Caki2 (cell line): Measurements from ENCODE around the gene TSPAN18. TPM values are rescaled to one million over a fixed set of nuclear protein-coding genes. Genes with fewer than 3 reads are reported as not detected.

Source experiments
- DNase-seq: peaks from one replicate; pipeline ENCODE4 v3.0.0-alpha.2; 2015; ENCODE audit warnings: low read depth
- in situ Hi-C: cut with HindIII; loops from 2 replicates; pipeline ENCODE4 v1.10.0; 2016; ENCODE audit warnings: low sequenced_read_pairs, low pct_unique_long_range_greater_than_20kb, mixed read lengths
- total RNA-seq: library from RNA; depleted of rRNA; stranded (reverse); fragments of >200 nt; shearing (Covaris generic); gene quantifications from 2 replicates; pipeline ENCODE4 v1.2.3, GENCODE V29; 2014; ENCODE audit warnings: low replicate concordance

Gene TSPAN18
- total RNA-seq, 1 experiment from 2014 or later, result not detected

DNA sequence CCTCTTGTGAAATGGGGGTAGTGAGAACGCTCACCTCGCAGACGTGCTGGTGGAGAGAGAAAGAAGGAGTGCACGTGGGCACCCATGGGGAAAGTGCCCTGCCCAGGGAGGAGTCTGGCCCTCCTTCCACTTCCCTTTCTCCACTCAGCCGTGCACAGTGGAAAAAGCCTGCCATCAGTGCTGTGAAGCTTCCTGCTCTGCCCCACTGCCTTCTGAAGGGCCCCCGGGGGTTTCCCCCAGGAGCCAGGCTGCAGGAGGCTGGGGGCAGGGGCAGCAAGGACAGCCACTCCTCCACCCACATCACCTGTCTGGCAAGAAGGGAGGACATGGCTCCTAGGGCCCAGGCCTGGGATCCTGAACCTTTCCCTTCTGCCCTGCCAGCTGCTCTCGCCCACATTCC, 216.4 kb downstream of the TSPAN18 start:
- DNase-seq, result peak; percentile 67
- in situ Hi-C loops, result loop anchor here (25.0 kb wide), 1 partner anchor 169 kb away; no protein-coding TSS in a partner anchor

DNA sequence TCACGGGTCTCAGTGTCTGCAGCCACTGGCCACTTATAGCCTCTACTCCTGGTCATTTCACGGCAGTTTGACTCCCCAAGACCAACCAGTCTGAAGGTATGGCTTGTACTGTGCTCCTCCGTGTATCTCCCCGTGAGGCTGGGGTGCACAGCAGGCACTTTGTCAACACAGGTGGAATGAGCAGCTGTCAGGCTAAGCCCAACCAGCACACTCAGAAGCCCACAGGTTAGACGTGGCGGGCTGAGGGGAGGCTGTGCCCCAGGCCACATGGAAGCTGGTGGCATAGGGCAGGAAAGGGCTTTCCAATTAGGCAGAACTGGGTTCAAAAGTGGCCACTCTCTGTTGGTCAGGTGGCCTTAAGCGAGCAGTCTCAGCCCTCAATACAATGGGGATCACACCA, 216.9 kb downstream of the TSPAN18 start:
- no peak for DNase-seq
- in situ Hi-C loops, result loop anchor here (25.0 kb wide), 1 partner anchor 169 kb away; no protein-coding TSS in a partner anchor

DNA sequence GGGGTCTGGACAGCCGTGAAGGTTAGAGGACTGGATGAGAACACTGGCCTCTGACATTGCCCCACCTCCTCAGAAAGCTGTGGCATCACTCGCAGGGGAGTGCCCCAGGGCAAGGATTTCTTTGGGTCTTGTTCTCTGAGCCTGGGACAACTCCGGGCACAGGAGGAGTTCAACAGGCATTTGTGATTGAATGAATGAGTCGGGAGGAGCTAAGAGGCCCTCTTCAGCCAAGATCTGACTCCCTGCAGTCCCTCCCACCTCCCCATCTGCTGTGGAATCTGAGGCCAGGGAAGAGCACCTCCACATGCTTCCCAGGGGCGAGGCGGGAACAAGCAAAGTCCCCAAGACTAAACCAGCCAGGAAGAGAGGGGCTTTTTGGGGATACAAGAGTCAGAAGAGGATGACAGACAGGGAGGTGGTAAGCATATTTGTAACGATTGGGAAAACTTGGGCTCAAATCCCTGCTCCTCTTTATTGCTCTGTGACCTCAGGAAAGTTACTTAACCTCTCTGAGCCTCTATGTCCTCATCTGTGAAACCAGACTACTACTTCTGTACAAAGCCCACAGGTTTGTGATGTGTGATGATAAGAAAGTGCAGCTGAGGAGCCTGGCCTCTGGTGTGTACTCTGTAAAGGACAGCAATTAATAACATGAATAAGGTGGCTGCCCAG, 217.6 kb downstream of the TSPAN18 start:
- in situ Hi-C loops, result loop anchor here (25.0 kb wide), 1 partner anchor 168 kb away; no protein-coding TSS in a partner anchor
- no peak for DNase-seq

DNA sequence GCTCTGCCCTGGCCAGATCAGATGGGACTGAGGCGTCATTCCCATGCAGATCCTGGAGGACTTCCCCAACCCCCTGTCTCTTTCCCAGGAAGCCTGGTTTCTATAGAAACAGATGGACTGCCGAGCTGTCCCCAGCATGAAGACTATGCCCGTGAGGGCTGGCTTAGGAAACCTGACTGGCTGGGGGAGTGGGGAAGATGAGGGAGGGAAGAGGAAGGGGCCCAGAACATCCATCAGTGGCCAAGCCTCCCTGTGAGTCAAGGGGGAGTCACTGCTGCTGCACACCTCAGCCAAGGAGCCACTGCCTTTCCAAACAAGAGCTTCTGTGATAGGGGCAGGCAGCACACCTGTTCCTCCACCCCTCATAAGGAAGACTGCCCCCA, 218.1 kb downstream of the TSPAN18 start:
- in situ Hi-C loops, result loop anchor here (25.0 kb wide), 1 partner anchor 167 kb away; no protein-coding TSS in a partner anchor
- DNase-seq, result no peak

DNA sequence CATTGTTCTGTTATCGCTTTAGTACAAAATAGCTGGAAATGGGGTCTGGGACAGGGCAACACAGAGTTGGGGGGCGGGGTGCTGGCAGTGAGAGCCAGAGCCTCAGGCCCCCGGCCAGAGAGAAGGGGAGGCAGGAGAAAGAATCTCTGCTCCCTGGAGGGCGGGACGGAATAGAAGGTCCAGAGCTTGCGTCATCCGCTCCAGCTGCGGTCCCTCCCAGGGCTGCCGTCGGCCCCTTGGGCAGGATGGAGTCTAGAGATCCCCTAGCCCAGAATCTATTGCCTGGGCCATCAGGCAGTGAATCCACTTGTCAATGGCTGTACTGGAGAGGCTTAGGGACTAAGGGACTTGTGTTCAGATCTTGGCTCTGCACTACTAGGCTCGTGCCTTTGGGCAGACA, 218.9 kb downstream of the TSPAN18 start:
- no peak for DNase-seq
- in situ Hi-C loops, result loop anchor here (25.0 kb wide), 1 partner anchor 167 kb away; no protein-coding TSS in a partner anchor

DNA sequence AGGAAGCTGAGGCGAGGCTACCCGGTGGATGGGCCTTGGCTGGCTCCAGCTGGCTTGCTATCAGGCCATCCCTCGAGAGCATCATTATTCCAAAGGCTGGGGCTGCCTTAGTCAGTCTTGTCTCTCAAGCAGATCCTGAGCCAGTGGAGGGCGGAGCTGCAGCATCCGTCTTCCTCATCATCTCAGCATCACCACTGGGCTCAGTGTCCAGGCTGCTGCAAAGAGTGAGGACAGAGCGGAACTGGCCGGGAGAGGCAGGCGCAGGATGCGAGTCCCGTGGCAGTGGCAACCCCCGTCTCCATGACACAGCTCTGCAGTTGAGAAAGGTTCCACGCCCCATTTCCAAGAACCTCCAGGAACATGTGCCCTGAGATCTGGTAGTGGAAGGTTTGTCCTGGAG, 219.5 kb downstream of the TSPAN18 start:
- no peak for DNase-seq
- in situ Hi-C loops, result loop anchor here (25.0 kb wide), 1 partner anchor 166 kb away; no protein-coding TSS in a partner anchor

DNA sequence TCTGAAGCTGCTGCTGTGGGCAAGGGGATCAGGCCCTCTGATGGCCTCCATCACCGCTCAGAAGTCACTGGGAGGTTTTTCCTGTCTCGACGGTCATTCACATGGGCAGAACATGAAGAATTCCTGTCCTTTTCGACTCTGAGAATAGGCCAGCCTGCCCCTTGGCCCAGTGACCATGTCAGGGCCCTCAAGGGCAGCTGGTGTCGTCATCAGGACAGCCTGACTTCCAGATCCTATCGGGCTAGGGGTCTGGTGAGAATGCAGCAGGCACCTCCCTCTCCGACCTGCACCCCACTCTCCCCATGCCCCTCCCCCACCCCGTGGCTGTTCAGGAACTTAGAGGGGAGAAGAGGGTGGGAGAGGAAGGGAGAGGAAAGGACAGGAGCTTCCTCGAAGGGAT, 220.4 kb downstream of the TSPAN18 start:
- DNase-seq, result no peak
- in situ Hi-C loops, result loop anchor here (25.0 kb wide), 1 partner anchor 165 kb away; no protein-coding TSS in a partner anchor

DNA sequence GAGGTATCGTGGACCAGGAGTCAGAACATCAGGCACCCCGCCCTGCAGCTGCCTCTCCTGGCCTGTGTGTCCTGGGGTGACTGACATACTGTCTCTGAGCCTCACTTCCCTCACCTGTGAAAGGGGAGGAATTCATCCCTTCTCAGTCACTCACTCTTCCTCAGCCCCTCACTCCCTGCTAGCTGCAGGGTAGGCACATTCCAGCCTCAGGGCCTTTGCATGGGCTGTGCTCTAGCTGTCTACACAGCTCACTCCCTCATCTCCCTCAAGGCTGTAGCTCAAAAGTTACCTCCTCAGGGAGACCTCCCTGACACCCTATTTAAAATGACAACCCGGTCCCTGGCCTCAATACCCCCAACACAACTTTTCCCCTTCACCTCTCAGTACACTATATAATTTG, 221.4 kb downstream of the TSPAN18 start:
- in situ Hi-C loops, result loop anchor here (25.0 kb wide), 1 partner anchor 164 kb away; no protein-coding TSS in a partner anchor

DNA sequence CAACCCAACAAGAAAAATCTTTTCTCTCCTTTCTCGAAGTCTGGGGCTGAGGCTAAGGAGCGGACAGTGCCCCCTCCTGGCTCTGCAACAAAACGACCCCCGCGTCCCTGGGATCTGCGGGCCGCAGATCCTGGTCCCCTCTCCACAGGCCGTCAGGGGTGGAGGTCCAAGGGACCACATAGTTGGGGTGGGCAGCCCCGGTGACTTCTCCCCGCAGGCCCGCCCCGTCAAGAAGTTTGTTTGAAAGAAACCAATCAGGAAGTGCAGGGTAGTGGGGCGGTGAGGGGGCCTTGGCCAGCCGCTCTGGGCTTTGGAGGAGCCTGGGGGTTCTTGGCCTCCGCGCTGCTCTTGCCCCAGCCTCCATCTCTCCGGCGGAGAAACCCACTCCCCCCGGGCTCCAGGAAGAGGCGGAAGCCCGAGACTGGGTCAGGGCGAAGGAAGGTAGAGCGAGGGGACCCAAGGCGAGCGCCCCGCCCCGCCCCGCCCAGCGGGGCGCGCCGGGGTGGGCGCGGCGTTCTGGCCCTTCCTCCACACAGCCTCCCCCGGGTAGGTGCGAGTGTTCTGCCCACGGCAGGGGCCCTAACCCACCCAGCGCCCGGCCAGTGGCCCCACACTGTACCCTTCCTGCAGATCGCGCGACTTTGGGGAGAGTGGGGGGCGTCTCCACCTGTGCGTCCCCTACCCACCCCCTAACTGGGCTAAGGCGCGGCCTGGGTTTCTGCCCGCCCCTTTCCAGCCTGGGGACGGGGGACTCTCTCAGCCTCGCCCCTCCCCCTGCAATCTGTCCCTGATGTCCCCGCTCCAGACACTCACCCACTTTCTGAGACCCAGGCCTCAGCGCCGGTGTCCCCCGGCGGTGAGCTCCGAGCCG, 222.6 kb downstream of the TSPAN18 start:
- DNase-seq, result no peak
- in situ Hi-C loops, result loop anchor here (25.0 kb wide), 1 partner anchor 163 kb away; no protein-coding TSS in a partner anchor

More for the DNA sequence above, 221.4 kb downstream of the TSPAN18 start:
- no peak for DNase-seq

DNA sequence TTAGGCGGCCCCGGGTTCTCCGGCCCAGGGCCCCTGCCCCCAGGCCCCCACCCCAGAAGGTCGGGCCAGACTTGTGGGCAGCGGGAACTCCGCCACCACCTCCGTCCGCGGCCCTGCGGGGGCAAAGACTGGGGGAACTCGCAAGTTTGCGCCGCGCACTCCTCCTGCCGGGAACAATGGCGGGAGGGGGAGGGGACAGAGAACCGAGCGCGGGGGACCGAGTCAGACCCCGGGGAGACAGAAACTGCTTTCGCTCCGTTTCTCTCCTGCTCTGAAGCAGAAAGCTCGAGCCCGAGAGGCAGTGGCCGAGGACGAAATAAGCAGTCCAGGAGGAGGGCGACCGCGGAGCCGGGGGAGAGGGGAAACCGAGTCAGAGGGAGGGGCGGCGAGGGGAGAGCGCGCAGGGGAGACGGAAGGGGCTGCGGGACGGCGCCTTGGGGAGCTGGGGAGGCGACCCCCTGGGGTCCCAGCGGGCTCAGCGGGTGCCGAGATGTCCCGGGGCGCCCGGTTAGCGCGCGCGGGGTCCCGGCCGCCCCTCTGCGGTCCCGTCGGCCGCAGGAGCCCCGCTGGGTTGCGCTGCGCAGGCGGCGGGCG, 223.4 kb downstream of the TSPAN18 start:
- no peak for DNase-seq

DNA sequence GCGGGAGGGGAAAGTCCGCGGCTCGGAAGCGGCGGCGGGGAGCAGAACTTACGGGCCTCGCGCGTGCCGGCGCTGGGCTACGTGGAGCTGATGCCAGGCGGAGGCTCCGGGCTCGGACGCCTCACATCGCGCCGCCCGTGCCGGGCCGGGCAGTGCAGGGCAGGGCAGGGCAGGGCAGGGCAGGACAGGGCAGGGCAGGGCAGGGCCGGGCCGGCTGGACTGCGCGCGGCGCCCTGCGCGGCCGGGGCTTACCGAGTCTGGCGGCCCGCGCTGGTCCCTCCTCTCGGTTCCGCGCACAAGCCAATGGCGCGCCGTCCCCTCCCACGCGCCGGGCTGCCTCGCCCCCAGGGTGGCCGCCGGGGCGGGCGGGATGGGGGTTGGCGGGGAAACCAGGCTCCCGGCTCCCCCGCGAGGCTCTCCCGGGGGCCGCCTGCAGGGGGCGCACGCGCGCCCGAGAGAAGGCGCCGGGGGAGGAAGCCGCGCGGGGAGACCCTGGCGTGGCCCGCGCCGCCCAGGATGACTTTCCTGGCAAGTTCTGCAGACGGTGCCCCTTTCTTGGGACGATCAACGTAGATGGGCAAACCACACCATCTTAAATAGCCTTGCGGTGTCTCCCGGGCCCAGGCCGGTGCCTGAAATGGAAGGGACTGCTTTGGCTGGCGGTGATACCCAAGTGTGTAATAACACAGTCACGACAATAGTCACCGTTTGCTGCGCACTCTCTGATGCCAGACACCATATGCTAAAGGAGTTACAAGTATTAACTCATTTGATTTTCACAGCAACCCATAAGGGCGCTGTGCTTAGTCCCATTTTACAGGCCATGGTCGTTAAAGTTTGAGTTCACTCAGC, 224.1 kb downstream of the TSPAN18 start, which contains the start of gene TP53I11:
TSS of gene TP53I11 (minus strand) at position 259 of the 852 bp plus-strand sequence. CDS start 12,548 bp downstream, outside the sequence.
- DNase-seq, result peak; percentile 58
- in situ Hi-C loops, result no loop called here

More for the DNA sequence above, 223.4 kb downstream of the TSPAN18 start:
- in situ Hi-C loops, result no loop called here

DNA sequence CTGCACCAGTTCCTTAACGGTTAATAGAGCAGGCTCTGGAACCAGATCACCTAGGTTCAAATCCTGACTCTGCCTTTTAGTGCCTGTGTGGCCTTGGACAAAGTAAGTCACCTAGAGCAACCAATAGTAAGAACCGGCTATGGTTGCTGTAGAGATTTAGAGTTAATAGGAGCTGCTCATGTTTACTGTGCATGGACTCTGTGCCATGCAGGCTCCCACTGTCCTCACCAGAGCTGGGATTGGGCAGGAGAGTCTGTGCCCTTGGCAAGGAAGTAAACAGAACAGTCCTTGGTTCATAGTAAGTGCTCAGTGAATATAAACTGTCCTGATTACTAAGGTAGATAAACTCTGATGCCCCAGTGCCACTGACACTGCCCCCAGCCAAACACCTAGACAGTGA, 225.3 kb downstream of the TSPAN18 start:
- peak; percentile 25 for DNase-seq
- in situ Hi-C loops, result no loop called here

DNA sequence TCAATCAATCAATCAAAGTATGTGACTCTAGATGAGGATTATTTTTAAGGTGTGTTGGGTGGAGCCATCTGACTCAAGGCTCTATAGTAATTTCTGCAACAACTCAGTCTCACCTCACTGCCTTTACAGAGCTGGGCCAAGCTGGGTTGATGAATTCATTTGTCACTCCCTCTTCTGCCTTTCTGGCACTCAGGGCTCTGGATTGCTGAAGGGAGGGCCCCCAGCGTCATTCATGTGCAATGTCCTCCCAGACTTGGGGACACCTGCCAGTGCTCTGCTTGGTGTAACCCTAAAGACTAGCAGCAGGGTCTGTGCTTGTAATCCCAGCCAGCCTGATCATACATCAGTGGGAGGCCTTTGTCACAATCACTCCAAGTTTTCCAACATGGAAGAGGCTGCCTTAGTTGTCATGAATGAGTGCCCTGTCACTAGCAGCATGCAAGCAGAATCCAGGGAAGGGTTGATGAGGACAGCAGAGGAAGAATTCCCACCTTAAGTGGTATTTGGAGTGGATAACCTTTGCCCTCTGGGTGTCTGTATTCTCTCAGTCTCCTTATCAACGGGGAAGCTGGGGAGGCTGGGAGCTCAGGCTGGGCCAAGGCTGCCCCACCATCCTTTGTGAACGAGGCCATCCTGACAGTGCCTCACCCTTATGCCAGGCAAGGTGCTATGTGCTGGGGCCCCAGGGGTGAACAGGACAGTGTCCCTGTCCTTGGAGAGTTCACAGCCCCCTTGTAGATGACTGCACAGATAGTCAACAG, 225.9 kb downstream of the TSPAN18 start:
- DNase-seq, result peak; percentile 32
- in situ Hi-C loops, result no loop called here

DNA sequence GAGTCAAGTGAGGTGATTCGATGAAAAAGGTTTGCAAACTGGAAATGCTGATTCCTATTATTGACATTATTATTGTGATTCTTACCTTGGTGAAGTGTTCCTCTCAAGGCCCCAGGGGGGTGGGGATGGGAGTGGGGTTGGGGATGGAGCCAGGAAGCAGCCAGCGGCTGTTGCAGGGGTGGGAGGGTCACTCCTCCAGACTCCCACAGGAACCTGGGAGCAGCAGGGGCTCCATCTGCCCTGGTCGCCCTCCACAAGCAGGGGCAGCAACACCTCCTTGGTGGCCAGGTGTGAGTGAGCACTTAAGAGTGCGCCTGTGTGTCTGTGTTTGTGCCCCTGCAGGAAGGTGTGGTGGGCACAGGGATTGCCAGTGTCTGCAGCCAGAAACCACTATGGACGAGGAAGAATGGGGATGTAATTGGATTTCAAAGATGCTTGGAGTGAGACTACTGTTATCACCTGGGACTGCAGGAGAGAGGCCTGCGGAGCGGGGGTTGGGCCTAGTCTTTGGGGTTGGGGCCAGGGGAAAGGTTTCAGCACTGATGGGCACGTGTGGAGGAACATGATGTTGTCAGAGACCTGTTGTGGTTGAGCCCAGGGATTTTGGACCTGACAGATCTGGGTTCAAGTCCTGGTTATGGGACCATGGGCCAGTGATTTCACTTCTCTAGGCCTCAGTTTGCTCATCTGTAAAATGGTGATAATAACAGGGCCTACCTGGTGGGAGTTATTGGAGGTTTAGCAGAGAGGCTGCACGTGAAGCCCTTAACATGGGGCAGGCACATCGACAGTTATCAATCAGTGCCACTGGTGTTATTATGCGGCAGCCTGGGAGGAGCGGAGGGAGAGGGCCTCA, 227.5 kb downstream of the TSPAN18 start:
- in situ Hi-C loops, result no loop called here
- no peak for DNase-seq

DNA sequence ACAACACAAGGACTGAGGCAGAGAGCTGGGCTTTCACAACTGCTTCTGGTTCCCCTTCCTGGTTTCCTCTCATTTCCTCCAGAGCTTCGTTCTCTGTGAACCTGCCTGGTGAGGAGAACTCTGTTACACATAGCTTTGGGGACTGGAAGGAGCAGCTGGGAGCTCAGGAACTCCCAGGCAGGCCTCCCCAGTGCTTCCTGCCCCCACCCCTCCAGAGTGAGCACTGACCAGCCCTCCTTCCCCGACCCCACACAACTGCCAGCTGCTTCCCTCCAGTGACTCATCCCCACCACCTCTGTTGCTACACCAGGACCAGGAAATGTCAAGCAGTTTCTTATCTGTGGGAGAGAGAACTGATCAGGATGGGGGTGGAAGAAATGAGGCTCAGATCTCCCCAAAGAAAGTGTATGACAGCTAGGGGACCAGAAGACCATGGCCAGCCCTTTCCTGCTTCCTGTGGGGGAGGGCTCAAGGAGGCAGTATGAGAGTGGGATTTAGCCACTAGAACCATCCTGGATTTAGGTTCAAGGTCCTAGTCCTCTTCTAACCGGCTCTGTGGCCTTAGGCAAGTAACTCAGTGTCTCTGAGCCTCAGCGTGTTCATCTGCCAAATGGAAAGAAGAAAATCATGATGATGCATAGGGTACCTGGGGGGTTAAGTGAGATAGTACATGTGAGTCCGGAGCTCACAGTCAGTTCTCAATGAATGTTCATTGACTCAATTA, 228.4 kb downstream of the TSPAN18 start:
- peak; percentile 15 for DNase-seq
- in situ Hi-C loops, result no loop called here
